ENCODE measurements around the gene UBE2E3.

DNA sequence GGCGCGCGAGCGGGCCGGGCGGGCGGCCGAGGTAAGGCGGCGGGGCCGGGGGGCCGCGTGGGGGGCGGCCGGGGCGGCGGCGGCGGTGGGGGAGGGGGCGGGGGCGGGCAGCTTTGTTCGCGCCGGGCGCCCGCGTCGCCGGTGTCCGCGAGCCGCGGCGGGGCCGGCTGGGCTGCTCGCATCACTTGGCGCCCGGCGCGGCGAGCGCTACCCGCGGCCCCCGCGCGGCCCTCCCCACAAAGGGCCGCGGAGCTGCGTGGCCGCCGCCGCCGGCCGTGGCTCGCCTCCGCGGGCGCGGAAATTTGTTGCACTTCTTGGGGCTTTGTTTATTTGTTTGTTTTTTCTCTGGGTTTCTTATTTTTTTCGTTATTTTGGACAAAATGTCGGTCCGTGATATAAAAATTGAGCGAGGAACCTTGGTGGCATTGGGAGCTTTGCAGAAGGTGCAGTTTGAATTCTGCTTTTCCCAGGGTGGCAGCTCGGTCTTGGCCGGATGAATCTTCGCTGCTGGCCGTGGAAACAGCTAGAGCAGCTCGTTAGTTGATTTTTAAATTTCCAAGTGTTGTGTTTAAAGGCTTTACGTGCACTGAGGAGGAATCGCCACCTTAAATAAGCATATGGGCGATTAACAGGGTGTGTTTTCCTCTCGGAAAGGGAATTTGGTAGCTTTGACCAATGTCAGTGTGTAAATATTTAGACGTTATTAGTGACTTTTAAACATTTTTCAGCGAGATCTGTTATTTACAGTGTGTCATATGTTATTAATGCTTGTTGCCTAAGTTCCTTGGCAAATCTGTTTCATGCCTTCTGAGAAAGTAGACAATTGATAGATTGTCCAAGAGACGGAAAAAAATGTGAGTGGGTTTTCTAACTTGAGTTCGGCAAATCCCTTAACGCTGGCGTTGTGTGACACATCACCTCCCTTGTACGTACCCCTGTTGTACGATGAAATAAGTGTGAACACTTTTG is 822 bp downstream of the UBE2E3 start:
- no peak for TF ChIP-seq POLR2AphosphoS5 (IDR thresholded peaks at IDR 0.05; ENCODE audit: borderline replicate concordance, low read depth, low read length)
- no peak for TF ChIP-seq EZH2 (IDR thresholded peaks at IDR 0.05)
- TF ChIP-seq FOXP2 (optimal IDR thresholded peaks at IDR 0.05; ENCODE audit: control extremely low read depth, extremely low read length, insufficient read depth), result no peak
